CD14-positive monocyte (primary cell): ENCODE results near the gene NUP50. TPM values are rescaled to one million over a fixed set of nuclear protein-coding genes. Genes with fewer than 3 reads are reported as not detected.

Source experiments
- DNase-seq, 3 donors: peaks; one replicate each; pipeline ENCODE4 v3.0.0-alpha.2; 2011 to 2022
- H2AFZ ChIP-seq: 2 replicates; pipeline ENCODE4 v1.6.0; 2012; ENCODE audit warnings: mild to moderate bottlenecking, low read depth, low read length, inconsistent platforms; ENCODE audit not compliant: insufficient read depth, poor library complexity, severe bottlenecking
- H3K27ac ChIP-seq, 2 donors: 1 replicate in 1 of 2; 2 replicates in 1 of 2; pipeline ENCODE4 v1.5.1; 2012 to 2013; ENCODE audit warnings: low read length in 2 of 2, control low read depth in 1 of 2, inconsistent platforms in 1 of 2, low read depth in 1 of 2, mild to moderate bottlenecking in 1 of 2
- H3K27me3 ChIP-seq, 2 donors: one replicate each; pipeline versions ENCODE4 v1.6.0 to v1.6.1; 2011 to 2013; ENCODE audit warnings: low read length in 2 of 2; ENCODE audit not compliant: control insufficient read depth in 2 of 2, insufficient read depth in 2 of 2
- H3K36me3 ChIP-seq, 2 donors: replicated peaks in 1 of 2; 1 replicate in 1 of 2; 2 replicates in 1 of 2; pipeline versions ENCODE4 v1.5.1 to v1.6.1; 2012 to 2013; ENCODE audit warnings: low read length in 2 of 2, control low read depth in 1 of 2, inconsistent platforms in 1 of 2, mild to moderate bottlenecking in 1 of 2; ENCODE audit not compliant: insufficient read depth in 2 of 2, control insufficient read depth in 1 of 2
- H3K4me1 ChIP-seq, 2 donors: 1 replicate in 1 of 2; 2 replicates in 1 of 2; pipeline versions ENCODE4 v1.5.1 to v1.6.1; 2012 to 2013; ENCODE audit warnings: low read length in 2 of 2, control low read depth in 1 of 2, inconsistent platforms in 1 of 2, mild to moderate bottlenecking in 1 of 2, moderate library complexity in 1 of 2; ENCODE audit not compliant: insufficient read depth in 2 of 2, control insufficient read depth in 1 of 2
- H3K4me2 ChIP-seq: replicated peaks from 2 replicates; pipeline ENCODE3; 2012; ENCODE audit warnings: low read length, moderate library complexity, mild to moderate bottlenecking; ENCODE audit not compliant: poor library complexity, severe bottlenecking; ENCODE audit errors: extremely low read depth
- H3K4me3 ChIP-seq, 3 experiments: fragments of 200-600 bp in 1 of 3; sonication (generic) in 1 of 3; replicated peaks in 1 of 3; 1 replicate in 2 of 3; 2 replicates in 1 of 3; pipeline ENCODE4 v1.5.1; 2011 to 2013; ENCODE audit warnings: low read length in 3 of 3, mild to moderate bottlenecking in 3 of 3, control low read depth in 2 of 3, low read depth in 2 of 3, inconsistent platforms in 1 of 3, moderate library complexity in 1 of 3
- H3K79me2 ChIP-seq: 2 replicates; pipeline ENCODE4 v1.6.0; 2012; ENCODE audit warnings: mild to moderate bottlenecking, control low read depth, inconsistent platforms, low read length, moderate library complexity; ENCODE audit not compliant: insufficient read depth
- H3K9ac ChIP-seq: 2 replicates; pipeline ENCODE4 v1.6.0; 2017; ENCODE audit warnings: low read length, mild to moderate bottlenecking; ENCODE audit not compliant: insufficient read depth, poor library complexity, severe bottlenecking
- H3K9me3 ChIP-seq, 2 donors: replicated peaks in 1 of 2; 1 replicate in 1 of 2; 2 replicates in 1 of 2; pipeline versions ENCODE4 v1.5.1 to v1.6.1; 2012 to 2013; ENCODE audit warnings: low read length in 2 of 2, control low read depth in 1 of 2; ENCODE audit not compliant: control insufficient read depth in 1 of 2, insufficient read depth in 1 of 2
- H4K20me1 ChIP-seq: 2 replicates; pipeline ENCODE4 v1.6.0; 2012; ENCODE audit warnings: mild to moderate bottlenecking, low read length, control low read depth, moderate library complexity; ENCODE audit not compliant: insufficient read depth
- H3K27ac Mint-ChIP-seq, 7 donors: one replicate each; pipeline ENCODE4 v1.8.0; 2020; ENCODE audit warnings: mild to moderate bottlenecking in 7 of 7, mixed read lengths in 7 of 7, moderate library complexity in 6 of 7, inconsistent platforms in 2 of 7
- H3K27me3 Mint-ChIP-seq, 3 donors: one replicate each; pipeline ENCODE4 v1.8.0; 2021 to 2022; ENCODE audit warnings: low read depth in 3 of 3, mild to moderate bottlenecking in 3 of 3, mixed read lengths in 3 of 3, moderate library complexity in 3 of 3, inconsistent platforms in 1 of 3
- H3K36me3 Mint-ChIP-seq, 2 donors: one replicate each; pipeline ENCODE4 v1.8.0; 2020; ENCODE audit warnings: mixed read lengths in 2 of 2, inconsistent platforms in 1 of 2, mild to moderate bottlenecking in 1 of 2
- H3K4me1 Mint-ChIP-seq: one replicate; pipeline ENCODE4 v1.8.0; 2020; ENCODE audit warnings: mild to moderate bottlenecking, mixed read lengths
- H3K4me3 Mint-ChIP-seq, 2 donors: one replicate each; pipeline ENCODE4 v1.8.0; 2020; ENCODE audit warnings: mild to moderate bottlenecking in 2 of 2, mixed read lengths in 2 of 2, moderate library complexity in 1 of 2
- H3K9me3 Mint-ChIP-seq, 7 donors: one replicate each; pipeline ENCODE4 v1.8.0; 2020 to 2022; ENCODE audit warnings: mixed read lengths in 7 of 7, mild to moderate bottlenecking in 6 of 7, moderate library complexity in 6 of 7, inconsistent platforms in 2 of 7
- WGBS: methylation state at CpG from one replicate; pipeline ENCODE4 v1.1.5; 2013; ENCODE audit warnings: missing lambda C conversion rate; ENCODE audit not compliant: insufficient coverage; 5-methylcytosine and 5-hydroxymethylcytosine counted together
- intact Hi-C, 2 donors: fragments of 100-400 bp; cut with micrococcal nuclease; formaldehyde crosslinking; loops; one replicate each; pipeline versions ENCODE4 v1.15.0 to v1.15.1; 2023
- polyA plus RNA-seq, 3 donors: library from polyadenylated mRNA; depleted of rRNA in 1 of 3; unstranded in 2 of 3; stranded (reverse) in 1 of 3; fragments of 300-500 nt in 2 of 3; fragments of >200 nt in 1 of 3; fragmentation: Illumina TruSeq in 2 of 3; gene quantifications; 1 replicate in 2 of 3; 2 replicates in 1 of 3; pipeline ENCODE4 v1.2.3, GENCODE V29; 2012 to 2021
- TF ChIP-seq, protein P1 (sequence below): fragments of 200-600 bp; IDR thresholded peaks from one replicate; pipeline ENCODE4 v1.8.0; 2022; ENCODE audit warnings: antibody characterized with exemption, mild to moderate bottlenecking

The NUP50 gene
- polyA plus RNA-seq, 3 donors, result 23.4 to 28.4 (median 26.9) TPM

GRCh38 chr22:45233386-45233785, 69.7 kb downstream of the NUP50 start:
- peaks cover 33 to 40% of the 10 kb centered on the region in 2 donors for H3K36me3 ChIP-seq
- peaks cover 100% of the 10 kb centered on the region for H3K79me2 ChIP-seq
- no peaks in the 10 kb centered on the region for H3K9me3 Mint-ChIP-seq
- DNase-seq, result no peak
- peak overlapping the region; percentile 63 to 83 for H3K4me3 Mint-ChIP-seq
- no peaks in the 10 kb centered on the region for H3K27me3 ChIP-seq
- no peak overlapping the region for H2AFZ ChIP-seq
- peak overlapping the region in 1 of 3 experiments; percentile 72 for H3K4me3 ChIP-seq
- H3K4me1 ChIP-seq, result peaks cover 96 to 100% of the 10 kb centered on the region in 2 donors
- H3K9ac ChIP-seq, result peak overlapping the region; percentile 29
- H3K27ac ChIP-seq, result peak overlapping the region; percentile 76 to 98
- TF ChIP-seq, protein P1, sequence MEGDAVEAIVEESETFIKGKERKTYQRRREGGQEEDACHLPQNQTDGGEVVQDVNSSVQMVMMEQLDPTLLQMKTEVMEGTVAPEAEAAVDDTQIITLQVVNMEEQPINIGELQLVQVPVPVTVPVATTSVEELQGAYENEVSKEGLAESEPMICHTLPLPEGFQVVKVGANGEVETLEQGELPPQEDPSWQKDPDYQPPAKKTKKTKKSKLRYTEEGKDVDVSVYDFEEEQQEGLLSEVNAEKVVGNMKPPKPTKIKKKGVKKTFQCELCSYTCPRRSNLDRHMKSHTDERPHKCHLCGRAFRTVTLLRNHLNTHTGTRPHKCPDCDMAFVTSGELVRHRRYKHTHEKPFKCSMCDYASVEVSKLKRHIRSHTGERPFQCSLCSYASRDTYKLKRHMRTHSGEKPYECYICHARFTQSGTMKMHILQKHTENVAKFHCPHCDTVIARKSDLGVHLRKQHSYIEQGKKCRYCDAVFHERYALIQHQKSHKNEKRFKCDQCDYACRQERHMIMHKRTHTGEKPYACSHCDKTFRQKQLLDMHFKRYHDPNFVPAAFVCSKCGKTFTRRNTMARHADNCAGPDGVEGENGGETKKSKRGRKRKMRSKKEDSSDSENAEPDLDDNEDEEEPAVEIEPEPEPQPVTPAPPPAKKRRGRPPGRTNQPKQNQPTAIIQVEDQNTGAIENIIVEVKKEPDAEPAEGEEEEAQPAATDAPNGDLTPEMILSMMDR, result no peak
- peak overlapping the region; percentile 84 for H3K4me2 ChIP-seq
- H3K27me3 Mint-ChIP-seq, result peaks cover 0 to 5% (median 3%) of the 10 kb centered on the region in 3 donors
- intact Hi-C loops, result no loop called here
- peaks cover 95% of the 10 kb centered on the region for H3K4me1 Mint-ChIP-seq
- H3K9me3 ChIP-seq, result no peaks in the 10 kb centered on the region
- H3K27ac Mint-ChIP-seq, result peak overlapping the region; percentile 61 to 97 (median 91)
- 87% methylated on average over 9 of the region's 10 CpGs for WGBS
- H3K36me3 Mint-ChIP-seq, result peaks cover 39 to 71% of the 10 kb centered on the region in 2 donors
- peaks cover 65% of the 10 kb centered on the region for H4K20me1 ChIP-seq

GRCh38 chr22:45233827-45234226, 70.1 kb downstream of the NUP50 start:
- Histone ChIP-seq H4K20me1 (peaks cover 69% of the 10 kb centered on the region), H3K9ac (peak overlapping the region; percentile 29), H3K4me3 (peak overlapping the region in 1 of 3 experiments; percentile 72), H3K4me2 (peak overlapping the region; percentile 84), H3K79me2 (peaks cover 100% of the 10 kb centered on the region), H3K27ac (peak overlapping the region; percentile 76 to 98), H2AFZ (no peak overlapping the region), H3K4me1 (peaks cover 97 to 100% of the 10 kb centered on the region in 2 donors), H3K36me3 (peaks cover 33 to 44% of the 10 kb centered on the region in 2 donors), H3K27me3 (no peaks in the 10 kb centered on the region), H3K9me3 (no peaks in the 10 kb centered on the region)
- intact Hi-C loops, result no loop called here
- Mint-ChIP-seq H3K27me3 (peaks cover 0 to 6% (median 3%) of the 10 kb centered on the region in 3 donors), H3K36me3 (peaks cover 44 to 76% of the 10 kb centered on the region in 2 donors), H3K9me3 (no peaks in the 10 kb centered on the region), H3K4me3 (peak overlapping the region; percentile 63 to 83), H3K4me1 (peaks cover 97% of the 10 kb centered on the region), H3K27ac (peak overlapping the region; percentile 83 to 93 (median 91))
- DNase-seq, result no peak
- TF ChIP-seq, protein P1, result no peak
- WGBS, result 72% methylated on average over 8 of the region's 10 CpGs
